D341Med (cell line): ENCODE results near the gene HOXA7.

Experiments used
- DNase-seq: peaks from one replicate; pipeline ENCODE4 v3.0.0; 2012; ENCODE audit warnings: low spot score

The HOXA7 gene

GRCh38 chr7:27170426-27171324 is 14.2 kb upstream of the HOXA7 start:
- DNase-seq: no peak

DNA sequence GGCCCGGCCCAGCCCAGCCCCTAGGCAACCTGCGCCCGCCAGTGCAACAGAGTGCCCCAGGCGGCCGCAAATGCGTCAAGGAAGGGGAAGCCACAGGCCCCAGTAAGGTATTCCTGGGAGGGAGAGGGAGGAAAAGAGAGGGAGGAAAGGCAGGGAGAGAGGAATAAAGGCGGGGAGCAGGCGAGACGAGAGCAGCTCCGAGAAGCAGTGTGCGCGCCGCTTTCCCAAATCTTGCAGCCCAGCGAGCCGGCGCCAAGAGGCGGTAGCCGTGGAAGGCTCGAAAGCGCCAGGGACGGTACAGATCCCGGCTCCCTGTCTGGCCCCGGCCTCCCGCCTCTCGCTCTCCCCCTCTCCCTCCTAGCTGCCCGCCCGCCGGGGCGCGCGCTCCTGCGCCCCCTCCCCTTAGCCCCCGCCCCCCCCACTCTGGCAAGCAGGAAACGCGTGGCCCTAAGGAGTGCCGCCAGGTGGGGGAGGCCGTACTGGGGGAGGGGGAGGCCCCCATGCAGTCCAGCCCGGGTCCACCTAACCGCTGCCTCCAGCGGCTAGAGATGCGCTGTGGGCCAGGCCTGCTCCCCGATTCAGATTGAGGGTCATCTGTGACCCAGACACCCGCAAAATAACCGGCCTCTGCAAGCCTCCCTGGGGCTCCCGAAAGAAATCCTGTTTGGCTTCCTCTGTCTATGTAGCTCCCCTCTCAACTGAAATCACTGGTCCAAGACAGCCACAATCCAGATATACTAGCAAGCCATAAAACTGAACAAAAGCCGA is 13.4 kb upstream of the HOXA7 start:
- DNase-seq: no peak

DNA sequence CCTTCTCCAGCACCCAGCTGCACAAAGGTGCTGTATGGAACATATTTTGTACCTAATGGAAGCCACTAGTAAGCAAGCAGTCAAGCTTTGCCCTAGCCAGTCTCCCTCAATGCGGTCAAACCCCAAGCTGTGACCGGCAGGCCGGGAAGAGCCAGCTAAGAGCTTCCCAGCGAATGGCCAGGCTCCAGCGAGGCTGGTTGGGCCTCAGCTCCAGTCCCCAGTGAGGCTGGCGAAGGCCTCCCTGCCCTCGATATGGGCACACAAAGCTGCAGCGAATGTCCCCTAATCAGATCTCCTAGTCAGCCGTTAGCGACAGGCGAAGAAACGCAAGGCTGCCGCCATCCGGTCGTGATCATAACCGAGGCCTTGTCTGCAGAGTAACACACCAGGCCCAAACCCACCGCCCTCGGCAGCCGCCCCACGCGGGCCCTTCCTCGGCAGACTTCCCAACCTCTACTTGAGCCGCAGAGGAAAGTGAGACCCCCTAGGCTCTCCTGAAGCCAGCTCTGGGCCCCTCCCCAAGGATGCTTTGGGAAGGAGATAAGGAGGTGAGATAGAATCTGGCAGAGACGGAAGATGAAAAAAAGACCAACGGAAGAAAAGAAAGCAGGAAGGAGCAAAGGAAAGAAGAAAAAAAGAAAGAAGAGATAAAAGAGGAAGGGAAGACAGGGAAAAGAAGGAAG is 11.9 kb upstream of the HOXA7 start:
- DNase-seq: no peak

GRCh38 chr7:27167916-27168264 is 11.4 kb upstream of the HOXA7 start:
- no peak for DNase-seq

- DNase-seq: no peak
These were observed 10.3 kb upstream of the HOXA7 start for GRCh38 chr7:27166531-27167505.

DNA sequence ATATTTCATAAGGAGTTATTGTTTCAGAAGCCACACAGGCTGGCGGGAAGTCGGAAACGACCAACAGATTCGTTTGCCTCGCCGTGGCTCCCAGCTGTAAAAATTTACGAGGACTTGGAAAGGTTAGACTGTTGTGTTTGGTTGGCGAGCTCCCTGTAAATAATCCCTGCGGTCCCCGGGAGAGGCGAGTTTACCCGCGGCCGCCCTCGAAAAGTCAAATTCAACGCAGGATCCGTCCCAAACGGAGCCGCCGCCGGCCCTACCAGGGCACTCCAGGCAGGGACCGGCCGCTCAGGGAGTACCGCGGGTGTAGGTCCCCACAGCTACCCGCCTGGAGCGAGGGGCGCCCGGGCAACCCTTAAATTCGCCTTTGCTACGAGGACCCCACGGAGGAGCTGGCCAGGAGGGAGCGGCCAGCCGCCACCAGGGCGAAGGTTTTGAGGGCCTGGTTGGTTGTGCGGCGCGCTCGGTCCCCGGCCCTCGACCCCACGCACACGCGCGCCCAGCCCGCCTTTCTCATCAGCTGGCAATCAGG is 9.6 kb upstream of the HOXA7 start:
- DNase-seq: no peak

GRCh38 chr7:27165089-27165995 is 8.9 kb upstream of the HOXA7 start, which contains the start of gene HOXA9:
Gene HOXA9 (minus strand): TSS chr7:27165537. CDS start chr7:27165457, 80 bp downstream.
- DNase-seq: no peak

- DNase-seq: no peak
These were observed 8.1 kb upstream of the HOXA7 start for GRCh38 chr7:27164367-27165088.

DNA sequence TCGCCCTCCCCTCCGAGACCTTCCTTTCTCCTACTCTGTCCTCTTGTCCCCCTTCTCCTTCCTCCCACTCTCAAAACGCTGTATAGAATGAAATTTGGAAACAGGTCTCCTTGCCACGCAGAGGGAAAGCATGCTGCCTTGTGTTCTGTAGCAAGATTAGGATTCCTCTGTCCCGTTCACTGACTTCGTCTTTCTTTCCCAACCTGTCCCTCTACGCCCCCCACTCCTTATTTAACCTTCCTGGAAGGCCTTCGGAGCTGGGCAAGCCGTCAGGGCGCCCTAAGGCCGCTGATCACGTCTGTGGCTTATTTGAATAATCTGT is 7.5 kb upstream of the HOXA7 start:
- DNase-seq: no peak

- DNase-seq: no peak
These were observed 7.0 kb upstream of the HOXA7 start for GRCh38 chr7:27163288-27164044.

- DNase-seq: no peak
These were observed 6.2 kb upstream of the HOXA7 start for GRCh38 chr7:27162561-27163287.

- no peak for DNase-seq
These were observed 5.5 kb upstream of the HOXA7 start for GRCh38 chr7:27161721-27162560.

GRCh38 chr7:27161214-27161720 is 4.8 kb upstream of the HOXA7 start:
- DNase-seq: no peak

GRCh38 chr7:27160546-27161213 is 4.2 kb upstream of the HOXA7 start:
- peak; percentile 90 for DNase-seq

DNA sequence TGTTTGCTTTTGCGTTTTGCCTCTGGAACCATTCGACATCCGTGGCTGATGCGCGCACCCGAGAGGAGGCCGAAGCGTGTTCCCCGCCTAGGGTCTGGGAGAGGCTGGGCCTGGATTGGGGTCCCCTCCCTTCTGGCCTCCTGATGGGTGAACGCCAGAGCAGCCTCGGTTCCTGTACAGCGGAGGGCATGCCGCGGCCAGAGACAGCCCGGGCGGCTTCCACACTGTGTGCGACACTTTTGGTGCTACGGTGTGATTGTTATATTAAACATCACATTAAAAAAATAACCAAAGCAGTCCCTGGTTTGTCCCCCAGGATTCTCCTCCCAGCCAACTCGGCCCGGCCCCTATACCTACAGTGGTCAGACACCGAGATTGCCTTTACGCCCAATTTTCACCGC is 3.7 kb upstream of the HOXA7 start:
- no peak for DNase-seq
